Osteoblast (primary cell): ENCODE data around the gene GDPD4. TPM values are rescaled to one million over a fixed set of nuclear protein-coding genes. Genes with fewer than 3 reads are reported as not detected.

ENCODE experiments used
- DNase-seq: peaks from one replicate; pipeline ENCODE4 v3.0.0; 2011; ENCODE audit warnings: low spot score, mixed read lengths; ENCODE audit not compliant: insufficient read length; ENCODE audit errors: missing footprints
- H2AFZ ChIP-seq: 2 replicates; pipeline ENCODE4 v1.6.0; 2011; ENCODE audit warnings: mild to moderate bottlenecking, low read length
- H3K27ac ChIP-seq: 2 replicates; pipeline ENCODE4 v1.5.1; 2011; ENCODE audit warnings: mild to moderate bottlenecking, low read depth, low read length, moderate library complexity
- H3K27me3 ChIP-seq: 2 replicates; pipeline ENCODE4 v1.6.0; 2012; ENCODE audit warnings: mild to moderate bottlenecking, control low read depth, inconsistent platforms, low read length, moderate library complexity; ENCODE audit not compliant: insufficient read depth
- H3K36me3 ChIP-seq: 2 replicates; pipeline ENCODE4 v1.5.1; 2011; ENCODE audit warnings: mild to moderate bottlenecking, low read length, control low read depth, moderate library complexity; ENCODE audit not compliant: insufficient read depth
- H3K4me1 ChIP-seq: 2 replicates; pipeline ENCODE4 v1.5.1; 2011; ENCODE audit warnings: mild to moderate bottlenecking, low read length, control low read depth, moderate library complexity; ENCODE audit not compliant: insufficient read depth
- H3K4me2 ChIP-seq: 2 replicates; pipeline ENCODE4 v1.6.0; 2011; ENCODE audit warnings: mild to moderate bottlenecking, low read length; ENCODE audit not compliant: insufficient read depth
- H3K4me3 ChIP-seq: fragments of 200-600 bp; sonication (generic); 3 replicates; pipeline ENCODE4 v1.5.1; 2012; ENCODE audit warnings: mild to moderate bottlenecking, low read length, inconsistent platforms; ENCODE audit not compliant: insufficient read depth
- H3K79me2 ChIP-seq: 2 replicates; pipeline ENCODE4 v1.6.0; 2012; ENCODE audit warnings: mild to moderate bottlenecking, low read length, control low read depth, inconsistent platforms; ENCODE audit not compliant: insufficient read depth
- H3K9me3 ChIP-seq: 2 replicates; pipeline ENCODE4 v1.5.1; 2011; ENCODE audit warnings: low read depth, low read length, control low read depth
- H4K20me1 ChIP-seq: 2 replicates; pipeline ENCODE4 v1.6.0; 2012; ENCODE audit warnings: mild to moderate bottlenecking, low read length, control low read depth; ENCODE audit not compliant: insufficient read depth
- CTCF ChIP-seq: IDR thresholded peaks from 2 replicates; pipeline ENCODE4 v1.5.1; 2011; ENCODE audit warnings: mild to moderate bottlenecking, low read depth, low read length, moderate library complexity; ENCODE audit errors: extremely low read depth
- total RNA-seq: library from RNA; depleted of rRNA; stranded (reverse); fragments of >200 nt; gene quantifications from 2 replicates; pipeline ENCODE4 v1.2.3, GENCODE V29; 2012

The GDPD4 gene
- total RNA-seq, 1 donor, result not detected

GRCh38 chr11:77179681-77180080 is 121.8 kb downstream of the GDPD4 start:
- Histone ChIP-seq H3K27ac (no peak overlapping the region), H3K79me2 (no peaks in the 10 kb centered on the region), H3K36me3 (no peaks in the 10 kb centered on the region), H4K20me1 (no peaks in the 10 kb centered on the region), H3K4me1 (no peaks in the 10 kb centered on the region), H3K4me2 (no peak overlapping the region), H3K9me3 (no peaks in the 10 kb centered on the region), H3K27me3 (no peaks in the 10 kb centered on the region), H2AFZ (no peak overlapping the region), H3K4me3 (no peak overlapping the region)
- no peak for DNase-seq
- no peak for TF ChIP-seq CTCF

- Histone ChIP-seq H3K4me3 (no peak overlapping the region), H3K36me3 (no peaks in the 10 kb centered on the region), H3K9me3 (no peaks in the 10 kb centered on the region), H3K4me2 (no peak overlapping the region), H2AFZ (no peak overlapping the region), H3K27ac (no peak overlapping the region), H4K20me1 (no peaks in the 10 kb centered on the region), H3K27me3 (no peaks in the 10 kb centered on the region), H3K4me1 (no peaks in the 10 kb centered on the region), H3K79me2 (no peaks in the 10 kb centered on the region)
- DNase-seq, result no peak
- TF ChIP-seq CTCF, result no peak
Observed at GRCh38 chr11:77179048-77179447, 122.4 kb downstream of the GDPD4 start.

- Histone ChIP-seq H3K36me3 (no peaks in the 10 kb centered on the region), H3K27me3 (no peaks in the 10 kb centered on the region), H3K27ac (no peak overlapping the region), H3K4me3 (no peak overlapping the region), H4K20me1 (no peaks in the 10 kb centered on the region), H3K4me2 (no peak overlapping the region), H3K79me2 (no peaks in the 10 kb centered on the region), H3K9me3 (no peaks in the 10 kb centered on the region), H2AFZ (no peak overlapping the region), H3K4me1 (no peaks in the 10 kb centered on the region)
- no peak for TF ChIP-seq CTCF
- DNase-seq, result no peak
Observed at GRCh38 chr11:77178150-77178549, 123.3 kb downstream of the GDPD4 start.

GRCh38 chr11:77176996-77177395 is 124.5 kb downstream of the GDPD4 start:
- Histone ChIP-seq H3K4me2 (no peak overlapping the region), H3K27me3 (no peaks in the 10 kb centered on the region), H3K27ac (no peak overlapping the region), H2AFZ (no peak overlapping the region), H4K20me1 (no peaks in the 10 kb centered on the region), H3K9me3 (no peaks in the 10 kb centered on the region), H3K79me2 (no peaks in the 10 kb centered on the region), H3K4me1 (no peaks in the 10 kb centered on the region), H3K36me3 (no peaks in the 10 kb centered on the region), H3K4me3 (no peak overlapping the region)
- no peak for DNase-seq
- no peak for TF ChIP-seq CTCF
